Measurements from ENCODE around the gene ZNF385B. TPM values are rescaled to one million over a fixed set of nuclear protein-coding genes. Genes with fewer than 3 reads are reported as not detected.

The ZNF385B gene
- total RNA-seq (2022) (0.77 and 0.95 TPM in 2 replicates), Bru-seq, nascent RNA (percentile 21 among the genes with signal in this experiment), BruChase-seq, experiment 1, labeled RNA remaining after a 2-hour chase (percentile 16 among the genes with signal in this experiment), BruChase-seq, experiment 2, labeled RNA remaining after a 6-hour chase (percentile 11 among the genes with signal in this experiment)
- long read RNA-seq, partial matches to known transcripts: 0 of 1 reads
- long read RNA-seq, other reads (novel, unspliced or antisense): 0 of 1 reads

- H3K4me1 ChIP-seq: no peaks in the 10 kb centered on the region
- BruUV-seq (replicated peaks): no TSS peak
- H3K4me1 Mint-ChIP-seq (ENCODE audit: low read depth, unreplicated experiment): peaks cover 5% of the 10 kb centered on the region
- POLR2A ChIA-PET: no interaction called here
- no peaks in the 10 kb centered on the region for H3K9me3 ChIP-seq
- H3K36me3 Mint-ChIP-seq (ENCODE audit: insufficient read depth, unreplicated experiment): peaks cover 4% of the 10 kb centered on the region
- H3K27ac Mint-ChIP-seq (ENCODE audit: unreplicated experiment): no peak within 1 kb of the TSS
- DNase-seq: peak in 1 of 2 experiments; percentile 7
- no peaks in the 10 kb centered on the region for H3K36me3 ChIP-seq (ENCODE audit: control insufficient read depth, insufficient read depth, low read length)
- peak within 1 kb of the TSS; percentile 49 for H3K4me3 Mint-ChIP-seq (ENCODE audit: unreplicated experiment)
- H3K27me3 ChIP-seq (replicated peaks; ENCODE audit: control insufficient read depth, insufficient read depth, low read length): peaks cover 5% of the 10 kb centered on the region; the same call in 1 of the 2 replicates
- H3K27me3 Mint-ChIP-seq (ENCODE audit: insufficient read depth, unreplicated experiment): peaks cover 43% of the 10 kb centered on the region
- TF ChIP-seq CTCF (IDR thresholded peaks at IDR 0.05; ENCODE audit: insufficient read depth in 1 of 2, low read depth in 1 of 2, low read length in 1 of 2, severe bottlenecking in 1 of 2, unreplicated experiment in 1 of 2): no peak
- peak within 1 kb of the TSS; percentile 38 for H3K4me3 ChIP-seq (ENCODE audit: low read depth, low read length)
- intact Hi-C loops (cut with micrococcal nuclease; ENCODE audit: unreplicated experiment): loop anchor here (5.0 kb wide), 1 partner anchor 76 kb away; no protein-coding TSS in a partner anchor
- no peaks in the 10 kb centered on the region for H3K9me3 Mint-ChIP-seq (ENCODE audit: unreplicated experiment)
- CTCF ChIA-PET: interaction anchor here (1.0 kb wide), 1 partner anchor 15 kb away, joined by 3 read pairs; no protein-coding TSS in a partner anchor
Measured at GRCh38 chr2:179861416-179862067, at the start of gene ZNF385B. TSS of gene ZNF385B (minus strand) at chr2:179861612.

- intact Hi-C loops (cut with micrococcal nuclease; ENCODE audit: unreplicated experiment): no loop called here
Measured at GRCh38 chr2:179910735-179911113, 49.3 kb upstream of the ZNF385B start.

More at GRCh38 chr2:179910735-179911113, 49.3 kb upstream of the ZNF385B start:
- DNase-seq: no peak
- Mint-ChIP-seq H3K4me1 (ENCODE audit: low read depth, unreplicated experiment) (no peaks in the 10 kb centered on the region), H3K4me3 (ENCODE audit: unreplicated experiment) (no peak overlapping the region), H3K36me3 (ENCODE audit: insufficient read depth, unreplicated experiment) (no peaks in the 10 kb centered on the region), H3K9me3 (ENCODE audit: unreplicated experiment) (no peaks in the 10 kb centered on the region), H3K27me3 (ENCODE audit: insufficient read depth, unreplicated experiment) (peaks cover 5% of the 10 kb centered on the region), H3K27ac (ENCODE audit: unreplicated experiment) (no peak overlapping the region)
- no peak for TF ChIP-seq CTCF (IDR thresholded peaks at IDR 0.05; ENCODE audit: insufficient read depth in 1 of 2, low read depth in 1 of 2, low read length in 1 of 2, severe bottlenecking in 1 of 2, unreplicated experiment in 1 of 2)
- no peaks in the 10 kb centered on the region for H3K27me3 ChIP-seq (replicated peaks; ENCODE audit: control insufficient read depth, insufficient read depth, low read length)
- ChIA-PET CTCF (no interaction called here), POLR2A (no interaction called here)
- H3K36me3 ChIP-seq (ENCODE audit: control insufficient read depth, insufficient read depth, low read length): no peaks in the 10 kb centered on the region
- H3K9me3 ChIP-seq: no peaks in the 10 kb centered on the region
- no peaks in the 10 kb centered on the region for H3K4me1 ChIP-seq
- no peak overlapping the region for H3K4me3 ChIP-seq (ENCODE audit: low read depth, low read length)
- no TSS peak for BruUV-seq (replicated peaks)

Measured in Caco-2 (cell line).